ENCODE results near the gene DDX6.

DDX6 gene

DNA sequence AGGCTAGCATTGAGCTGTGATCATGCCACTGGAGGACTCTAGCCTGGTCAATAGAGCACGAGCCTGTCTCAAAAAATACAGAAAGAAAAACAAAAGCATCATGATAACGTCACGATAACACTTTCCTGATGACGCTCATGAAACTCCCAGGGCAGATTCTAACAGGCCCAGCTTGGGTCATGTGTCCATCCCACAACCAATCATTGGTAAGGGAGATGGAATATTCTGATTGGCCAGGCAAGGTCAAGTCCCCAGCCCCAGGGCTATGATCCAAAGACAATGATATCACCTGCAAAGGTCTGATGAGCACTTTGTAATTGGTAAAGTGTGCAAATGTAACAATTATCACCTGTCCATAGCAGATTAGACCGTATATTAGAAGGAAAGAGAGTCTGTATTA is 21.5 kb upstream of the DDX6 start:
- H3K4me3 ChIP-seq (ENCODE audit: low read length) = no peak overlapping the region
- no peaks in the 10 kb centered on the region for H3K27me3 ChIP-seq (ENCODE audit: insufficient read depth, low read length)
- H3K9ac ChIP-seq (ENCODE audit: low read depth, low read length) = no peak overlapping the region
- H3K4me1 ChIP-seq (ENCODE audit: insufficient read depth, low read length) = no peaks in the 10 kb centered on the region
- no peaks in the 10 kb centered on the region for H3K9me3 ChIP-seq (ENCODE audit: insufficient read depth, low read depth, low read length)
- no peak overlapping the region for H3K27ac ChIP-seq (ENCODE audit: low read length)
- H3K36me3 ChIP-seq (ENCODE audit: insufficient read depth, low read depth, low read length) = no peaks in the 10 kb centered on the region

DNA sequence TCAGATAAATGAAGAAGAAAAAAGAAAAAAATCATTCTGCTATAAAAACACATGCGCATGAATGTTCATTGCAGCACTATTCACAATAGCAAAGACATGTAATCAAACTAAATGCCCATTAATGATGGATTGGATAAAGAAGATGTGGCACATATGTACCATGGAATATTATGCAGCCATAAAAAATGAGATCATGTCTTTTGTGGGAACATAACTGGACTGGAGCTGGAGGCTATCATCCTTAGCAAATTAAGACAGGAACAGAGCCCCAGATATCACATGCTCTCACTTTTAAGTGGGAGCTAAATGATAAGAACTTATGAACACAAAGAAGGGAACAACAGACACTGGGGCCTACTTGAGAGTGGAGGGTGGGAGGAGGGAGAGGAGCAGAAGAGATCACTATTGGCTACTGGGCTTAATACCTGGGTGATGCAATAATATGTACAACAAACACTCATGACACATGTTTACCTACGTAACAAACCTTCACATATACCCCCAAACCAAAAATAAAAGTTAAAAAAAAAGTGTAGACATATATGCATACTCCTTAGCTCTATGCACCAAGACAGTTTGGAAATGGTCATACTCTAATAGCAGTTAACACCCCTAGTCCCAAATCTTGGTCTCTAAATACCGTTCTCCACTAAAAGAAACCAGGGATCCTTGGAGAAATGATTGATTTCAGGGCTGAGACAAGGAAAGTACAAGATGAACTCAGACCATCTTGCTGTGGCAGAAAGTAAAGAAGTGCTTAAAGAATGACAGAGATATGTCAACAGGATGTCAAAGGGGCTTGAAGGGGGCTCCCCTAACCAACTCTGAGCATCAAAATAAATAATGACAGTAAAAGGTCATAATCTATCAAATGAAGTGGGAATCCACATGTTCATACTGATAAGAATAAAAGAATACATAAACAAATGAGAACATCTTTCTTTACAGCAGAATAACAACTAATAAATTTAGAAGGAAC is 17.1 kb upstream of the DDX6 start:
- H3K27me3 ChIP-seq (ENCODE audit: insufficient read depth, low read length) = no peaks in the 10 kb centered on the region
- H3K9ac ChIP-seq (ENCODE audit: low read depth, low read length) = no peak overlapping the region
- H3K27ac ChIP-seq (ENCODE audit: low read length) = no peak overlapping the region
- no peaks in the 10 kb centered on the region for H3K36me3 ChIP-seq (ENCODE audit: insufficient read depth, low read depth, low read length)
- H3K9me3 ChIP-seq (ENCODE audit: insufficient read depth, low read depth, low read length) = no peaks in the 10 kb centered on the region
- H3K4me1 ChIP-seq (ENCODE audit: insufficient read depth, low read length) = no peaks in the 10 kb centered on the region
- H3K4me3 ChIP-seq (ENCODE audit: low read length) = no peak overlapping the region

- H3K36me3 ChIP-seq (ENCODE audit: insufficient read depth, low read depth, low read length) = no peaks in the 10 kb centered on the region
- H3K4me1 ChIP-seq (ENCODE audit: insufficient read depth, low read length) = no peaks in the 10 kb centered on the region
- H3K9ac ChIP-seq (ENCODE audit: low read depth, low read length) = no peak overlapping the region
- no peak overlapping the region for H3K4me3 ChIP-seq (ENCODE audit: low read length)
- no peaks in the 10 kb centered on the region for H3K9me3 ChIP-seq (ENCODE audit: insufficient read depth, low read depth, low read length)
- no peak overlapping the region for H3K27ac ChIP-seq (ENCODE audit: low read length)
- no peaks in the 10 kb centered on the region for H3K27me3 ChIP-seq (ENCODE audit: insufficient read depth, low read length)
Measured at GRCh38 chr11:118806400-118806799, 15.4 kb upstream of the DDX6 start.

GRCh38 chr11:118804094-118804493 is 13.1 kb upstream of the DDX6 start:
- Histone ChIP-seq H3K27ac (ENCODE audit: low read length) (no peak overlapping the region), H3K36me3 (ENCODE audit: insufficient read depth, low read depth, low read length) (no peaks in the 10 kb centered on the region), H3K9me3 (ENCODE audit: insufficient read depth, low read depth, low read length) (no peaks in the 10 kb centered on the region), H3K9ac (ENCODE audit: low read depth, low read length) (no peak overlapping the region), H3K4me3 (ENCODE audit: low read length) (no peak overlapping the region), H3K4me1 (ENCODE audit: insufficient read depth, low read length) (no peaks in the 10 kb centered on the region), H3K27me3 (ENCODE audit: insufficient read depth, low read length) (no peaks in the 10 kb centered on the region)

DNA sequence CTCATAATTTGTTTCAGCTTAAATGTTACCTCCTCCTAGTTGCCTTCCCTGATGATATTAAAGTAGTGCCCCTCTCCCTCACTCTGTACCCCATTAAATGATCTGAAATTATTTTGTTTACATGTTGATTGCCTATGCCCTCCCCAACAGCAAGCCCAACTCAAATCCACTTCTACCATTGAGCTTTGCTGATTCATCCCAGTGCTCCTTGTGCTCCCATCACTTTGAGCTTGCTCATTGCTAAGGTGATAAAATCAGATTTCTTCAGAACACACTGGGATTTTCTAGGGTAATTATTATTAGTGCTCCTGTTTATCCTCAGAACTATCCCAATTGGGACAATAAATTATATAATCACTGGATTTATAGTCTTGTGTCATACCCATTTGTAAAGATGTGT is 8.4 kb upstream of the DDX6 start:
- Histone ChIP-seq H3K27me3 (ENCODE audit: insufficient read depth, low read length) (no peaks in the 10 kb centered on the region), H3K4me1 (ENCODE audit: insufficient read depth, low read length) (no peaks in the 10 kb centered on the region), H3K9ac (ENCODE audit: low read depth, low read length) (no peak overlapping the region), H3K27ac (ENCODE audit: low read length) (no peak overlapping the region), H3K9me3 (ENCODE audit: insufficient read depth, low read depth, low read length) (no peaks in the 10 kb centered on the region), H3K4me3 (ENCODE audit: low read length) (no peak overlapping the region), H3K36me3 (ENCODE audit: insufficient read depth, low read depth, low read length) (no peaks in the 10 kb centered on the region)

DNA sequence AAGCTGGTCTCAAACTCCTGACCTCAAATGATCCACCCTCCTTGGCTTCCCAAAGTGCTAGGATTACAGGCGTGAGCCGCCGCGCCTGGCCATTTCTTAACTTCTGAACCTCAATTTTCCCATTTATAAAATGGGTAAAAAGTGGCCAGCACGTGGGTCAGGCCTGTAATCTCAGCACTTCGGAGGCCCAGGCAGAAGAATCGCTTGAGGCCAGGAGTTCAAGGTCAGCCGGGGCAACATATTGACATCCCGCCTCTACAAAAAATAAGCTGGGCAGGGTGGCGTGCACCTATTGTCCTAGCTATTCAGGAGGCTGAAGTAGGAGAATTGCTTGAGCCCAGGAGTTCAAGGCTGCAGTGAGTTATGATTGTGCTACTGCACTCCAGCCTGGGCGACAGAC is 6.5 kb upstream of the DDX6 start:
- Histone ChIP-seq H3K4me1 (ENCODE audit: insufficient read depth, low read length) (peaks cover 9% of the 10 kb centered on the region), H3K36me3 (ENCODE audit: insufficient read depth, low read depth, low read length) (no peaks in the 10 kb centered on the region), H3K9me3 (ENCODE audit: insufficient read depth, low read depth, low read length) (no peaks in the 10 kb centered on the region), H3K27me3 (ENCODE audit: insufficient read depth, low read length) (no peaks in the 10 kb centered on the region), H3K4me3 (ENCODE audit: low read length) (no peak overlapping the region), H3K27ac (ENCODE audit: low read length) (no peak overlapping the region), H3K9ac (ENCODE audit: low read depth, low read length) (no peak overlapping the region)

DNA sequence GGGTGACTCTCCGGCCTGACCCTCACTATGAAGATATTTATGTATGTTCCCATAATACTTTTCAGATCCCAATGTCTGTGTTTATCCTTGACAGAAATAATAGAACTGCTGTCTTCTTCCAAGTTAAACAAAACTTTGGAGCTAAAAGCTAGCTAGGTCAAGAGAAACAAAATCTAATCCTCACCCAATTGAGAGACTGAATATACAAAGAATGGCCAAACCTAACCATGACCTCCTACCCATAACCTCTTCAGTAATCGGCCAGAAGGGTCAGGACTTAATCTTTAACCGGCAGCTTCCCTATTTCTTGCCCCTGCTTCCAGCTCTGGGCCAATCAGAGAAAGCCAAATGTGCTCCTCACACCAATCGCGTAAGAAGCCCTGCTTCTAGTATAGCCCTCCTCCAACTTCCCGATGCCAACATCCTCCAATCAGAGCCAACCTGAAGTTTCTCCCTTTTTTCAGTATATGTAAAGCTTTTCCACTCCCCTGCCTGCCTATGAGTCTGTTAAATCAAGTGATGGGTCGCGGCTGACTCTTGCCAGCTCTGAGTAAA is 1.7 kb upstream of the DDX6 start:
- peaks cover 9% of the 10 kb centered on the region for H3K4me1 ChIP-seq (ENCODE audit: insufficient read depth, low read length)
- peak overlapping the region; percentile 98 for H3K4me3 ChIP-seq (ENCODE audit: low read length)
- H3K9ac ChIP-seq (ENCODE audit: low read depth, low read length) = peak overlapping the region; percentile 100
- H3K27ac ChIP-seq (ENCODE audit: low read length) = no peak overlapping the region
- H3K27me3 ChIP-seq (ENCODE audit: insufficient read depth, low read length) = no peaks in the 10 kb centered on the region
- H3K36me3 ChIP-seq (ENCODE audit: insufficient read depth, low read depth, low read length) = no peaks in the 10 kb centered on the region
- H3K9me3 ChIP-seq (ENCODE audit: insufficient read depth, low read depth, low read length) = no peaks in the 10 kb centered on the region

GRCh38 chr11:118791961-118792569 is 1.1 kb upstream of the DDX6 start:
- no peaks in the 10 kb centered on the region for H3K27me3 ChIP-seq (ENCODE audit: insufficient read depth, low read length)
- H3K9me3 ChIP-seq (ENCODE audit: insufficient read depth, low read depth, low read length) = no peaks in the 10 kb centered on the region
- H3K4me1 ChIP-seq (ENCODE audit: insufficient read depth, low read length) = peaks cover 9% of the 10 kb centered on the region
- no peaks in the 10 kb centered on the region for H3K36me3 ChIP-seq (ENCODE audit: insufficient read depth, low read depth, low read length)
- H3K4me3 ChIP-seq (ENCODE audit: low read length) = peak overlapping the region; percentile 98
- H3K27ac ChIP-seq (ENCODE audit: low read length) = peak overlapping the region; percentile 98
- peak overlapping the region; percentile 100 for H3K9ac ChIP-seq (ENCODE audit: low read depth, low read length)

DNA sequence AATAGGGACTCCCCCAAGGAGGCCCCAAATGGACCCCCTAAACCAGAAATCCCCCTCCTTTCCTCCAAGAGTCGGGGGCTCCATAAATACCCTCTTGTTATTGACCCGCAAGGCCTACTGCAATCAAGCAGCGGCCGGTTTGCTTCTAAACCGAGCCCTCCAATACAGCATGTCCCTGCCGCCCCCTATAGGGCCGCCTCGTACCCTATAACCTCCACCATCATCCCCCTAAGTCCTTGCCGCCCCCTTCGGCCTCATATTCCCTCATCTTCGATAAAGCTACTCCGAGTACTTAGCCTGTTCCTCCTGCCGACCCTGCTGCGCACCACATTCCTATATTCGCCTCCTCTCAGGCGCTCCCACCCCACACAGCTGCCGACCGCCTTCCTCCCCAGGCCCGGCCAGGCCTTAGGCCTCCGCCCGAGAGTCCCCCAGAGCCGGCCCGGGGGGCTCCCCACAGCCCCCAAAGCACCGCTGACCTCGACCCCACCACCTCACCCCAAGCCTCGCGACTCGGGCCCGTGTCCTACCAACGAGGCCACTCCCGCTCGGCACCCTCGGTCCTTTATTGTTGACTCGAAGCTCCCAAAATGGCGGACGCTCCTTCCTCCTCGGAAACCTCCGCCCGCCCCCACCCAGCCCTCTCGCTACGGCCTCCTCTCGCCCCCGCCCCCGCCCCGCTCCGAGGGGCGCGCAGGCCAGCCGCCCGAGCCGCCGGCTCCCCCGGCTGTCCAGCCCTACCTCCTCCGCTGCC is 430 bp downstream of the DDX6 start:
- H3K4me3 ChIP-seq (ENCODE audit: low read length) = peak overlapping the region; percentile 98
- peak overlapping the region; percentile 100 for H3K27ac ChIP-seq (ENCODE audit: low read length)

DNA sequence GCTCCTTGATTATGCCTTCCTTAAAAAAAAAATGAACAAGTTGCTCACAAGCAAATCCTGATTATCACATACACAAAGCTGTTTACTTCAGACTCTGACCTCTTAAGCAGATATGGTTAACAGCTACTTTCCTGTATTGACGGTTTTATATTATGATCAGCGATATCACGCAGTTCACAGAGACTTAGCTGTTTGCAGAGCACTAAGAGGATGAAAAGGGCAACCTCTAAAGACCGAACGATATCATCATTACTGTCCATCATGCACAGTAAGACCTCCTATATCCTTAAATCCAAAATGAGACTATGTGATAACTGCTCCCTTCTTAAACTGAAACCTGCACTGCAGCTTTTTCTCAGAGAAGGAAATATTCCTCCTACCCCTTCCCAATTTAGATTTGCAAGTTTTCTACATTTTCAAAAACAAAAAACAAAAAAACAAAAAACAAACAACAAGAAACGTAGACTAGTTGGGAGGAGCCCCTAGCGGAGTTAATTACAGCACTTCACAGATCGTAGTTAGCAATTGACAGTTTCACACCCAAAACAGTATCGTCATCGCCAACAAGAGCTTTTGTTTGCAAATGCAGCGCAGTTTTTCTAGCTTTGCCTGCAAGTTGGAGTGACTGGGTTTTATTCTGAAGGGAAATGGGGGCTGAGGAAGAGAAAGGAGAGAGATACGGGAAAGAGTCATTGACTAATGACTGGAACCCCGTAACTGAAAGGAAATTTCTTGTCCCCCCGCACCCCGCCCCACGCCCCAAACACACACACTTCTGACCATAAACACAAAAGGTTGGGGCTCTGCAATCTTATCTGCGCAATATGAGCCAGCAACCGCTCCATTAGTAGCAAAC is 1.2 kb downstream of the DDX6 start:
- Histone ChIP-seq H3K27me3 (ENCODE audit: insufficient read depth, low read length) (no peaks in the 10 kb centered on the region), H3K4me1 (ENCODE audit: insufficient read depth, low read length) (peaks cover 9% of the 10 kb centered on the region), H3K9me3 (ENCODE audit: insufficient read depth, low read depth, low read length) (no peaks in the 10 kb centered on the region), H3K36me3 (ENCODE audit: insufficient read depth, low read depth, low read length) (peaks cover 22% of the 10 kb centered on the region), H3K9ac (ENCODE audit: low read depth, low read length) (peak overlapping the region; percentile 100), H3K4me3 (ENCODE audit: low read length) (peak overlapping the region; percentile 98), H3K27ac (ENCODE audit: low read length) (peak overlapping the region; percentile 100)

More for the DNA sequence above, 430 bp downstream of the DDX6 start:
- peaks cover 14% of the 10 kb centered on the region for H3K36me3 ChIP-seq (ENCODE audit: insufficient read depth, low read depth, low read length)
- peaks cover 9% of the 10 kb centered on the region for H3K4me1 ChIP-seq (ENCODE audit: insufficient read depth, low read length)
- no peaks in the 10 kb centered on the region for H3K9me3 ChIP-seq (ENCODE audit: insufficient read depth, low read depth, low read length)
- no peaks in the 10 kb centered on the region for H3K27me3 ChIP-seq (ENCODE audit: insufficient read depth, low read length)
- H3K9ac ChIP-seq (ENCODE audit: low read depth, low read length) = peak overlapping the region; percentile 100

DNA sequence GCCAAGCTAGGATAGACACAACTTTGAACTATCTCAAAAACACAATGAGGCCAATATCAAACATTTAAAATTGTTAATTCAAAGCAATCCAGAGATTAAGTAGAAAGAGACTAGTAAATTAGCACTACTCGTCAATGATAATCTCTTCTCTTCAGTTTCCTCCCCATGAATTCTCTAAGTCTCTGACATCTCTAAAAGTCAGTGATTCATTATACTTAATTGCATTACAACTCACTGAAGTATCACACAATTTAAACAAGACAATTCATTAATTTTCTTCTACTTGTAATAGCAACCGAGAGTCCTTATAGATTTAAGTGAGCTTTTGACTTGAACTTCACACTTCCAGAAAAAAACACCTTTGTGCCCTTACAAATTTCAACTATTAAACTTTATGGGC is 4.3 kb downstream of the DDX6 start:
- Histone ChIP-seq H3K4me3 (ENCODE audit: low read length) (no peak overlapping the region), H3K27me3 (ENCODE audit: insufficient read depth, low read length) (no peaks in the 10 kb centered on the region), H3K36me3 (ENCODE audit: insufficient read depth, low read depth, low read length) (peaks cover 53% of the 10 kb centered on the region), H3K4me1 (ENCODE audit: insufficient read depth, low read length) (no peaks in the 10 kb centered on the region), H3K9me3 (ENCODE audit: insufficient read depth, low read depth, low read length) (no peaks in the 10 kb centered on the region), H3K27ac (ENCODE audit: low read length) (no peak overlapping the region), H3K9ac (ENCODE audit: low read depth, low read length) (no peak overlapping the region)

Measured in iPS-20b (cell line).